Heart left ventricle (tissue), 13 donors: ENCODE results near the gene DBET.
"Not testable (repeated sequence)": the region's sequence is repeated elsewhere in the genome, so short reads cannot be mapped to it uniquely, and the experiment has no call there.

ENCODE experiments used
- POLR2A ChIP-seq, 2 donors: fragments of 450-650 bp; IDR thresholded peaks; one replicate each; pipeline ENCODE4 v1.6.1; 2017; ENCODE audit warnings: antibody characterized with exemption in 2 of 2, mild to moderate bottlenecking in 2 of 2, moderate library complexity in 2 of 2
- TF ChIP-seq, protein P1 (sequence below), 12 donors: fragments of 200-600 bp; sonication (generic) in 4 of 12; IDR thresholded peaks; one replicate each; pipeline versions ENCODE4 v1.5.0 to v1.8.0; 2018 to 2022; ENCODE audit warnings: antibody characterized with exemption in 12 of 12, mild to moderate bottlenecking in 5 of 12
- donor health status: ischemic (EF 13 %, LVEDD 7.1; RV severe dilation, severe dysfunction).
- donor health status: DM: no; HTN: yes; CAD: no.
- donor health status: DM: no; HTN: no; CAD: no.
- donor health status: ischemic (EF 25% LVEDD 6.9; RV normal size, moderate dysfunction).
- donor health status: ischemic (EF 25% LVEDD 5.7; RV mildly dilated, moderate dysfunction).
- donor health status: ischemic (EF 35%, LVEDD 5.7; RV mildly dilated, moderate dysfunction).
- donor health status: nonischemic (EF 11% LVEDD 7.7; RV severe dilation, severe dysfunction).
- donor health status: DM: yes; HTN: yes; CAD: no.
- donor health status: PGD.
- donor health status: ischemic (EF 29% LVEDD 5.4; RV normal size, mild dysfunction).
- donor health status: nonischemic (EF 23%, LVEDD 6.1; RV moderate dilation, normal function).

DNA sequence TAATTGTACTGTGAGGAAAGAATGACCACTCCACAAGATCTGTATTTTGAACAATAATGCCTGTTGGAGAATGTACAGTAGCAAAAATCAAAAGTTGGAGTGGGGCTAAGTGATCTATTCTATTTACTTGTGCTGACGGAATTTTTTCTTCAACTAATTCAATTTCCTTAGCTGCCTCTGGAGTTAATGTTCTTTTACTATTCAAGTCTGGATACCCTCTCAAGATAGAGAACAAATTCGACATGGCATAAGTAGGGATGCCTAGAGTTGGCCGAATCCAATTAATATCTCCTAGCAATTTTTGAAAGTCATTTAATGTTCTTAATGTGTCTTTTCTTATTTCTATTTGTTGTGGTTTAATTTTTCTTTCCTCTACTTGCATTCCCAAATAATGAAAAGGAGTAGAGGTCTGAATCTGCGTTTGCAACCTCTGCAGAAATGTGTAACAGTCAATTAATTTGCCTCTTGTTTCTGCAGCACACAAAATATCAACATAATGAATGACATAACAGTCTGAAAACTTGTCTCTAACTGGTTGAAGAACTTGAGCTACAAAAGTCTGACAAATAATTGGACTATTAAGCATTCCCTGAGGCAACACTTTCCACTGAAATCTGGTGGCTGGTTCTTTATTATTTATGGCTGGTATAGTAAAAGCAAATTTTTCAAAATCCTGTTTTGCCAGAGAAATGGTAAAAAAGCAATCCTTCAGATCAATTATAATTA, 46.4 kb downstream of the DBET start:
- TF ChIP-seq, protein P1, sequence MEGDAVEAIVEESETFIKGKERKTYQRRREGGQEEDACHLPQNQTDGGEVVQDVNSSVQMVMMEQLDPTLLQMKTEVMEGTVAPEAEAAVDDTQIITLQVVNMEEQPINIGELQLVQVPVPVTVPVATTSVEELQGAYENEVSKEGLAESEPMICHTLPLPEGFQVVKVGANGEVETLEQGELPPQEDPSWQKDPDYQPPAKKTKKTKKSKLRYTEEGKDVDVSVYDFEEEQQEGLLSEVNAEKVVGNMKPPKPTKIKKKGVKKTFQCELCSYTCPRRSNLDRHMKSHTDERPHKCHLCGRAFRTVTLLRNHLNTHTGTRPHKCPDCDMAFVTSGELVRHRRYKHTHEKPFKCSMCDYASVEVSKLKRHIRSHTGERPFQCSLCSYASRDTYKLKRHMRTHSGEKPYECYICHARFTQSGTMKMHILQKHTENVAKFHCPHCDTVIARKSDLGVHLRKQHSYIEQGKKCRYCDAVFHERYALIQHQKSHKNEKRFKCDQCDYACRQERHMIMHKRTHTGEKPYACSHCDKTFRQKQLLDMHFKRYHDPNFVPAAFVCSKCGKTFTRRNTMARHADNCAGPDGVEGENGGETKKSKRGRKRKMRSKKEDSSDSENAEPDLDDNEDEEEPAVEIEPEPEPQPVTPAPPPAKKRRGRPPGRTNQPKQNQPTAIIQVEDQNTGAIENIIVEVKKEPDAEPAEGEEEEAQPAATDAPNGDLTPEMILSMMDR (IDR thresholded peaks at IDR 0.05) = not testable (repeated sequence)
- TF ChIP-seq POLR2A (IDR thresholded peaks at IDR 0.05) = not testable (repeated sequence)
